Measurements from ENCODE around the gene WDFY3.

WDFY3 gene

DNA sequence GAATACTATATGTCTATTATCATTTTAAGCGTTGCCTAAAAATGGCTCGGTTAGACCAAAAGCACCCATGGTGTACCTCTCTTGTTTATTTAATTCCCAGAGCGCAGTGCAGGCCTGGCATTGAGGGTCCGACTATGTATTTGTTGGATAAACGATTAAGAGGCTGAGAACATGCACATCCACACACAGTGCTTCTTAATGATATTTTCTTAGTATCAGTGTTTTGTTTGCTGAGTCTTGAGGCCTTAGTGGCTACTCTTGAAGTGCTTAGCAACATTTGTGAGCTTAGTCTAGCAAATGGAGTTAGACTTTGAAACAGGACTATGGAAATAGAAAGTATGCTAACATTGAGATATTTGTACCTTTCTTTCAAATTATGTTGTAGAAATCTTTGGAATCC lies 339.8 kb downstream of the WDFY3 start:
- Histone ChIP-seq H3K36me3 (ENCODE audit: insufficient read depth, low read length) (no peaks in the 10 kb centered on the region), H3K4me1 (ENCODE audit: insufficient read depth, low read length) (no peaks in the 10 kb centered on the region), H3K27ac (ENCODE audit: low read depth, low read length) (no peak overlapping the region), H3K27me3 (ENCODE audit: control insufficient read depth in 1 of 2, insufficient read depth in 2 of 2, low read length in 2 of 2) (no peaks in the 10 kb centered on the region), H3K9me3 (ENCODE audit: low read length) (no peaks in the 10 kb centered on the region), H3K4me3 (ENCODE audit: low read depth in 1 of 2, low read length in 2 of 2) (no peak overlapping the region), H3K9ac (ENCODE audit: low read length) (no peak overlapping the region)

DNA sequence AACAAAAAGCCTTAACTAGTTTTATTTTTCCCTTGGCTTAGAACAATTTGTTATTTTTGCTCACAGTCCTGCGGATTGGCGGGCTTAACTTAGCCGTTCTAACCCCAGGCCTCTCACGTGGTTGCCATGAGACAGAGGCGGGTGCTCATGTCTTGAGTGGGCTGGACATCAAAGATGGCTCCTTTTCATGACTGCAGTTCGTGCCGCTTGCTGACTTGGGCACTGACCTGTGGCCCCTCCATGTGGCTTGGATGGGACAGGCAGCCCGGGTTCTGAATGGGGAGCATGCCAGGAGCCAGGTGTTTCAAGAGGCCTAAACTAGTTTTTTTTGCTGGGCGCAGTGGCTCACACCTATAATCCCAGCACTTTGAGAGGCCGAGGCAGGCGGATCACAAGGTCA lies 342.8 kb downstream of the WDFY3 start:
- no peaks in the 10 kb centered on the region for H3K4me1 ChIP-seq (ENCODE audit: insufficient read depth, low read length)
- no peaks in the 10 kb centered on the region for H3K36me3 ChIP-seq (ENCODE audit: insufficient read depth, low read length)
- no peak overlapping the region for H3K4me3 ChIP-seq (ENCODE audit: low read depth in 1 of 2, low read length in 2 of 2)
- no peak overlapping the region for H3K27ac ChIP-seq (ENCODE audit: low read depth, low read length)
- H3K27me3 ChIP-seq (ENCODE audit: control insufficient read depth in 1 of 2, insufficient read depth in 2 of 2, low read length in 2 of 2), result no peaks in the 10 kb centered on the region
- H3K9me3 ChIP-seq (ENCODE audit: low read length), result no peaks in the 10 kb centered on the region
- no peak overlapping the region for H3K9ac ChIP-seq (ENCODE audit: low read length)

DNA sequence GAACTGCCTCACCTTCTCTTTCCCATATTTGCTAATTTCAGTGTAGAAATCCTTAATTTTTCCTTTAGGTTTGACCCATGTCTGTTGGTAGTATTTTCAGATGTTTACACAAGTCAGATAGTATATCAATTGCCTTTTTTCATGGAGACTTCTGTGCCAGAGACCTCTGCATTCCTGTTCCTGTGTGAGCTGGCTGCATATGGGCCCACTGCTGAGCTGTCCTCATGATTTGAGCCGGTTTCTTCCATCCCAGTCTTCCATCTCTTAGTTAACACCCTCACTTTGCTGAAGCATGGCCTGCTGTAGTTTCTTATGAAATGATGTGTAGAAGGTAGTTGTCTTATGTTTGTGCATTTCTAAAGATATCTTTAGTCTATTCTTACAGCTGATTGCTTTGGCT lies 343.5 kb downstream of the WDFY3 start:
- Histone ChIP-seq H3K27ac (ENCODE audit: low read depth, low read length) (no peak overlapping the region), H3K4me3 (ENCODE audit: low read depth in 1 of 2, low read length in 2 of 2) (no peak overlapping the region), H3K9me3 (ENCODE audit: low read length) (no peaks in the 10 kb centered on the region), H3K4me1 (ENCODE audit: insufficient read depth, low read length) (no peaks in the 10 kb centered on the region), H3K36me3 (ENCODE audit: insufficient read depth, low read length) (no peaks in the 10 kb centered on the region), H3K9ac (ENCODE audit: low read length) (no peak overlapping the region), H3K27me3 (ENCODE audit: control insufficient read depth in 1 of 2, insufficient read depth in 2 of 2, low read length in 2 of 2) (no peaks in the 10 kb centered on the region)

Data from muscle layer of colon (tissue), 2 donors.